ENCODE results near the gene SLC5A9. TPM values are rescaled to one million over a fixed set of nuclear protein-coding genes. Genes with fewer than 3 reads are reported as not detected.

SLC5A9 gene
- not detected for total RNA-seq (ENCODE audit: unreplicated experiment)
- long read RNA-seq = 0 reads

DNA sequence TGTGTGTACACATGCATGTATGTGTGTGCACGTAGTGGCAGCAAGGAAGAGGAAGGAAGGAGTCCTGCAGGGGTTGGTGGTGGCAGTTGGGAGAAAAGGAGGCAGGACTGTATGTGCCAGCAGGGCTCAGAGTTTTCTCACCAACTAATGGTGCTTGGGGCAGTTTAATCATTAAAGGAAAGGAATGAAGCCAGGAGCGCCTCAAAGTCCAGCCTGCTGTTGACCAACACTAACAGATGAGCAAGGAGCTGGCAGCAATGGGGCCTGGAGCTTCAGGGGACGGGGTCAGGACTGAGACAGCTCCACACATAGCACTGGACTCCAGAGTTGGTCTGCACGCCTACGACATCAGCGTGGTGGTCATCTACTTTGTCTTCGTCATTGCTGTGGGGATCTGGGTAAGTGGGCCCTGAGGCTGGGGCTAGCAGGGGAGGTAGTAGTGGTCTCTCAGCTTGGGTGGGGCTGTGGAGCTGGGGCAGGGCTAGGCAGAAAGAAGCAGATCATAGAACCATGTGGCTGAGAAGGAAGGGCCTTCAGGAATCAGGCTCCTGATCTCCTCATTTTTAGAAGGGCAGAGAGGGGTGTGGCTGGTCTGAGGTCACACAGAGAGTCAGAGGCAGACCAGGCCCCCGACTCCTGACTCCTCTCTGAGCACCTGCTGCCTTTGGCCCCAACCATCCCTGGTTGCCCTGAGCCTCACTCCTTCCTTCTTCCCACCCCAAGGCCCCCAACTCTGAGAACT is at the start of gene SLC5A9:
Gene SLC5A9, plus strand, starts transcription at position 216 of the 742 bp plus-strand sequence. Its CDS starts 21 bp downstream, at position 237.
- no peak for DNase-seq
- Mint-ChIP-seq H3K9me3 (ENCODE audit: unreplicated experiment) (peaks cover 2% of the 10 kb centered on the region), H3K27ac (ENCODE audit: unreplicated experiment) (no peak within 1 kb of the TSS), H3K4me3 (ENCODE audit: unreplicated experiment) (no peak within 1 kb of the TSS), H3K36me3 (ENCODE audit: unreplicated experiment) (no peaks in the 10 kb centered on the region), H3K27me3 (ENCODE audit: unreplicated experiment) (peaks cover 8% of the 10 kb centered on the region), H3K4me1 (ENCODE audit: low read depth, unreplicated experiment) (no peaks in the 10 kb centered on the region)
- TF ChIP-seq, protein P1, sequence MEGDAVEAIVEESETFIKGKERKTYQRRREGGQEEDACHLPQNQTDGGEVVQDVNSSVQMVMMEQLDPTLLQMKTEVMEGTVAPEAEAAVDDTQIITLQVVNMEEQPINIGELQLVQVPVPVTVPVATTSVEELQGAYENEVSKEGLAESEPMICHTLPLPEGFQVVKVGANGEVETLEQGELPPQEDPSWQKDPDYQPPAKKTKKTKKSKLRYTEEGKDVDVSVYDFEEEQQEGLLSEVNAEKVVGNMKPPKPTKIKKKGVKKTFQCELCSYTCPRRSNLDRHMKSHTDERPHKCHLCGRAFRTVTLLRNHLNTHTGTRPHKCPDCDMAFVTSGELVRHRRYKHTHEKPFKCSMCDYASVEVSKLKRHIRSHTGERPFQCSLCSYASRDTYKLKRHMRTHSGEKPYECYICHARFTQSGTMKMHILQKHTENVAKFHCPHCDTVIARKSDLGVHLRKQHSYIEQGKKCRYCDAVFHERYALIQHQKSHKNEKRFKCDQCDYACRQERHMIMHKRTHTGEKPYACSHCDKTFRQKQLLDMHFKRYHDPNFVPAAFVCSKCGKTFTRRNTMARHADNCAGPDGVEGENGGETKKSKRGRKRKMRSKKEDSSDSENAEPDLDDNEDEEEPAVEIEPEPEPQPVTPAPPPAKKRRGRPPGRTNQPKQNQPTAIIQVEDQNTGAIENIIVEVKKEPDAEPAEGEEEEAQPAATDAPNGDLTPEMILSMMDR (IDR thresholded peaks at IDR 0.05; ENCODE audit: partially characterized antibody, unreplicated experiment) = no peak

DNA sequence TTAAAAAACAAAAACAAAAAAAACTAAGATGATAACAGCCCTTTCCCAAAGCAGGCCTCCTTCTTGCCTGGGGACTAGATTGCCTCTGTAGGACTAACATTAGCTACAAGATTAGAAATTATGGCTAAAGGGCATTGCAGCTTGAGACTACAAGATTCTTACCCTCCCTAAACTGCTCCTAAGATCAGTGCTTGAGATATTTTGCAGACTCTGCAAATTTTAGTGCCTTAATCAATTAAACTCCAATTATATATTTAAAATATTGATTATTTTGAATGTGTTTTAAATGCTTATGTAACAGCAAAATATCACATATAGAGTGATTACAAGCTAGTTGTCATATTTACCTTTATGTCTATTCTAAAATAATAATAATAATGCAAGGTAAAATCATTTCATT is 47.4 kb upstream of the SLC5A9 start:
- Mint-ChIP-seq H3K4me1 (ENCODE audit: low read depth, unreplicated experiment) (no peaks in the 10 kb centered on the region), H3K9me3 (ENCODE audit: unreplicated experiment) (peaks cover 5% of the 10 kb centered on the region), H3K27me3 (ENCODE audit: unreplicated experiment) (peaks cover 2% of the 10 kb centered on the region), H3K4me3 (ENCODE audit: unreplicated experiment) (no peak overlapping the region), H3K36me3 (ENCODE audit: unreplicated experiment) (peaks cover 8% of the 10 kb centered on the region), H3K27ac (ENCODE audit: unreplicated experiment) (no peak overlapping the region)
- TF ChIP-seq, protein P1 (IDR thresholded peaks at IDR 0.05; ENCODE audit: partially characterized antibody, unreplicated experiment) = no peak
- DNase-seq = no peak

DNA sequence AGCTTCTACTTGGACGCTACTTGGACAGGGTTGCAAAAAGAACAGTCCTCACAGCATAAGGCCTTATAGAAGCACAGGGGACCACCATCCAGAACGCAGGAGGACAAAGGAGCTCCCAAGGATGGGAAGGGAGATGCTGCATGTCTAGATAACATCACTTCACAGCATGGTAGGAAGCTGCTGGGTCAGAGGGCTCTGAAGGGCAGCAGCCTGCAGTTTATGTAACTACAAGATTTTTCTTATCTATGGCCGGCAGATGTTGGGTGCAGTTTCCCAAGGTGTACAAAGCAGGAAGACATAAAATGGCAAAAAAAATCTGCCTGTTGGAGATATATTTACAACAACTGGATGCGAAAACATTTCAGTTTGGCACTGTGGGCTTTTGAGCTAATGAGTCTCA is 45.3 kb upstream of the SLC5A9 start:
- no peaks in the 10 kb centered on the region for H3K27me3 Mint-ChIP-seq (ENCODE audit: unreplicated experiment)

DNA sequence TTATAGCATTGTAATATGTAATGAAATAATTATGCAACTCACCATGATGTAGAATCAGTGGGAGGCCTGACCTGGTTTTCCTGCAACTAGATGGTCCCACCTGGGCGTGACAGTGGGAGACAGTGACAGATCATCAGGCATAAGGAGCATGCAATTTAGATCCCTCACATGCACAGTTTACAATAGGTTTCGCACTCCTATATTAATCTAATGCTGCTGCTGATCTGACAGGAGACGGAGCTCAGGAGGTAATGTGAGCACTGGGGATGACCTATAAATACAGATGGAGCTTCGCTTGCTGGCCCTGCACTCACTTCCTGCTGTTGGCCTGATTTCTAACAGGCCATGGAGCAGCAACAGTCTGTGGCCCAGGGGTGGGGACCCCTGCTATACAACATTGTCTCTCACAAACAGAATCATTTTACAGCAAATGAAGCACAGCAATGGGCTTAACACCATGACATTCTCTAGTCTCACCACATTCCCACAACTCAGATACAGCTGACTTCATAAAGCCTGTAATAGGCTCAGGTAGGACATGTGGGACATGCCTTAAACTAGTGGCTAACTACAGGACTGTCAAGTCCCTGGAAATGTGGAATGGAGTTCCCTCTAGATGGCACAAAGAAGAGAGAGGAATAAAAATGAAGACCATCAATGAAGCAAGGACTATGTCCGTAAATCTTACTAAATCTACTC is 40.7 kb upstream of the SLC5A9 start:
- TF ChIP-seq, protein P1 (IDR thresholded peaks at IDR 0.05; ENCODE audit: partially characterized antibody, unreplicated experiment) = no peak
- no peak overlapping the region for H3K27ac Mint-ChIP-seq (ENCODE audit: unreplicated experiment)
- peaks cover 4% of the 10 kb centered on the region for H3K9me3 Mint-ChIP-seq (ENCODE audit: unreplicated experiment)
- no peak overlapping the region for H3K4me3 Mint-ChIP-seq (ENCODE audit: unreplicated experiment)
- no peak for DNase-seq
- no peaks in the 10 kb centered on the region for H3K27me3 Mint-ChIP-seq (ENCODE audit: unreplicated experiment)
- peaks cover 3% of the 10 kb centered on the region for H3K4me1 Mint-ChIP-seq (ENCODE audit: low read depth, unreplicated experiment)
- H3K36me3 Mint-ChIP-seq (ENCODE audit: unreplicated experiment) = no peaks in the 10 kb centered on the region

More for the DNA sequence above, 45.3 kb upstream of the SLC5A9 start:
- no peaks in the 10 kb centered on the region for H3K4me1 Mint-ChIP-seq (ENCODE audit: low read depth, unreplicated experiment)
- no peak for DNase-seq
- peaks cover 8% of the 10 kb centered on the region for H3K36me3 Mint-ChIP-seq (ENCODE audit: unreplicated experiment)
- TF ChIP-seq, protein P1 (IDR thresholded peaks at IDR 0.05; ENCODE audit: partially characterized antibody, unreplicated experiment) = no peak
- no peak overlapping the region for H3K27ac Mint-ChIP-seq (ENCODE audit: unreplicated experiment)
- H3K9me3 Mint-ChIP-seq (ENCODE audit: unreplicated experiment) = peaks cover 3% of the 10 kb centered on the region
- H3K4me3 Mint-ChIP-seq (ENCODE audit: unreplicated experiment) = no peak overlapping the region

DNA sequence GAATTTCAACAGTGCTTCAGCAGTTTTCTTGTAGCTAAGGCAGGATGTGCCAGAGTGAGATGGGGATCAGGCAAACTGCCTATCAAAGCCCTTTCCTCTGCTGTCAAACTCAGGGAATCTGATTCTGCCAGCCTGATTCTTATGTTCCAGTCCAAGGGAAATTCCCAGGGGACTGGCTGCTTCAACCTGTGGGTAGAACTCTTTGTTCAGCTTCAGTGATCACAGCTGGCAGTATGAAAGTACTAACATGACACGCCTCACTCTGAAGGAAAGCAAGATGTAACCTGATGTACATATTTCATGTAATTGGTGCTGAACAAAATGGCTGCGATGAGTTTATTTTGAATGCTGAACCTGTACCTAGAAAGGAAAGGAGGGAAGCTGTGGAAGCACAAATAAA is 40.1 kb upstream of the SLC5A9 start:
- no peak overlapping the region for H3K4me3 Mint-ChIP-seq (ENCODE audit: unreplicated experiment)
- peak; percentile 18 for DNase-seq
- H3K9me3 Mint-ChIP-seq (ENCODE audit: unreplicated experiment) = peaks cover 4% of the 10 kb centered on the region
- H3K4me1 Mint-ChIP-seq (ENCODE audit: low read depth, unreplicated experiment) = peaks cover 3% of the 10 kb centered on the region
- TF ChIP-seq, protein P1 (IDR thresholded peaks at IDR 0.05; ENCODE audit: partially characterized antibody, unreplicated experiment) = no peak
- H3K27ac Mint-ChIP-seq (ENCODE audit: unreplicated experiment) = no peak overlapping the region
- H3K27me3 Mint-ChIP-seq (ENCODE audit: unreplicated experiment) = no peaks in the 10 kb centered on the region
- no peaks in the 10 kb centered on the region for H3K36me3 Mint-ChIP-seq (ENCODE audit: unreplicated experiment)

Data from glutamatergic neuron (in vitro differentiated cells).